Measurements from ENCODE around the gene GRID1.

The GRID1 gene

DNA sequence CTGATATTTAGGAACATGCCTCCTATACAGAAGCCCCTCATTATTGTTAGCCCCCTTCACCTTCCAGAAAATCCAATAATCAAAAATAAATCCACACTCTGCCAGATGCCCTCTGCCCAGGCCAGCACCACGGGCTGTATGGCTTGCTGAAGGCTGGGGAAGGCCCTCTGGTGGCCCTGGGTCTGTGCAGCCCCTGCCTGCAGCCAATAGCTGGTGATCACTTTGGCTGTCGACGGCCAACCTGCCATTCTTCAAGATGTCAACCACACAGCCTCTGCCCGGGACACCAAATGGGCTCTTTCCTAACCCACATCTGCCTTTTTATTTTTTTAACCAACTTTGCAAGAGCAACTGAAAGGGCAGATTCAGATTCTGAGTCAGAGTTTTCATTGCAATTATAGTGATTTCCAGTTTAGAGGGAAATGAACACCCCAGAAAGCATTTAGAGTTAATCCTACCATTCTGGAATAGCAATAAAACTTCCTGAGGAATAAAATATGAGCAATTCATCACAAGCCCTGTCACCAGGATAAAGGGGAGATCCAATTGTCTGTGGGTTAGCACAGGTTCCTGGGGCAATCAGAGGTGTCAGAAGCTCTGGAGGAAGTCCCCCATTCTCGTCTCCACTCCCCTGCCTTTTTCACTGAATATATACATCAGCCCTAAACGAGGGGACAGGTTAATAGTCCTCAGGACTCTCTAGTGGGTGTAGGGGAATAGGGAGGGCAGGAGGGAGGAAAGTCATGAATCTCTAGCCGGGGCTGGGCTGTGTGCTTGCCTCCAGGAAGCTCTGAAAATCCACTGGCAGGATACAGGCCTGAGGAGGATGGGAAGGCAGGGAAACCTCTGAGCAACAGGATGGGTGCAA lies 211.3 kb downstream of the GRID1 start:
- no peak for DNase-seq

DNA sequence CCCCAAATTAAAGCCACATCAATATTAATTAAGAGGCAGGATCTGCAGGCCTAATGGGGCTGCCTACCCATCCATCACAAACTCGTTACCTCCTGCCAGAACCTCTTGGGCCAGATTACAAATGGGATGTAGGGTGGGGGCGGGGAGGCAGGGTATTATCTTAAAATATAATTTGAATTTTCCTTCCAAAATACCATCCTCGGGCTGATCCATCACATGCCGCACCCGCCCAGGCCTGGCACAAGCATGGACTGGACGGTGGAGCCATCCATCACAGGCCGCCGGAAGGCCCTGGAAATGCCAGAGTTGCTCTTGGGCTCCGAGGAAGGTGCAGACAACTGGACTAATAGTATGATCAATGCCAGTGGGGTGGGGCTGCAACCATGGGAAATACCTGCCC lies 212.8 kb downstream of the GRID1 start:
- DNase-seq: no peak

DNA sequence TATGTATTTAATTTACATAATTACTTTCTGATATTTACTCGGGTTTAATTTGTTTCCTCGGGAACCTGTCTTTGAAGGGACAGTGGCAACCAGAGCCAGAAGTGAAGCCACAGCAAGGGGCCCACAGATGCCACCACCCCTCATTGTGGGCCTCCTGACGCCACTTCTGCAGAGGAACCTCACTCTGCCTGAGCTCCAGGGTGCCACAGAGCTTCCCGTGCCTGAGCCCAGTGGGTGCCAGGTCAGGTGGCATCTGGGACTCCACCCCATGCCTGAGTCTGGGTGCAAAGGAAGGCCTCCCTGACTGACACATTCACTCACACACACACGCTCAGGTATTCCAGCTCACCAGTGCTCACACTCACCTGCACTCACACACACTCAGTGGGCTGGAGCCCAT lies 213.7 kb downstream of the GRID1 start:
- DNase-seq: no peak

- no peak for DNase-seq
These were observed 214.2 kb downstream of the GRID1 start for GRCh38 chr10:86152354-86152753.

- DNase-seq: no peak
These were observed 215.0 kb downstream of the GRID1 start for GRCh38 chr10:86151613-86152012.

DNA sequence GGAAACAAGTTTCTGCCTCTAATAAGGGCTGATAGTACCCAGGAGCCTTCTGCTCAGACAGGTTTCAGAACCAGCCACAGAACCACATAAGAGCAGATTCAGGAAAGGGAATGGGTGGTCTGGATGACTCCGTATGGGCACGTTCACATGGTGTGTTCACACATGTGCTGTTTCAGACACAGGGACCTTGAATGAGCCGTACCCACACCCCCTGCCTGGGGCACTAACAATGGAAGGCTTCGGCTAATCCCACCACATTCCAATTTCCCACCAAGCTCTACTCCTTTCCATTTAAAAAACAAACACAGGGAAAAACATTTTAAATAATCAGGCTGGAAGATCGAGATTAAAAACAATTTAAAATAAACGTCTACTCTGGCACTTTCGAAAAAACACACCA lies 217.3 kb downstream of the GRID1 start:
- DNase-seq: no peak

GRCh38 chr10:86148117-86148516 lies 218.5 kb downstream of the GRID1 start:
- DNase-seq: no peak

DNA sequence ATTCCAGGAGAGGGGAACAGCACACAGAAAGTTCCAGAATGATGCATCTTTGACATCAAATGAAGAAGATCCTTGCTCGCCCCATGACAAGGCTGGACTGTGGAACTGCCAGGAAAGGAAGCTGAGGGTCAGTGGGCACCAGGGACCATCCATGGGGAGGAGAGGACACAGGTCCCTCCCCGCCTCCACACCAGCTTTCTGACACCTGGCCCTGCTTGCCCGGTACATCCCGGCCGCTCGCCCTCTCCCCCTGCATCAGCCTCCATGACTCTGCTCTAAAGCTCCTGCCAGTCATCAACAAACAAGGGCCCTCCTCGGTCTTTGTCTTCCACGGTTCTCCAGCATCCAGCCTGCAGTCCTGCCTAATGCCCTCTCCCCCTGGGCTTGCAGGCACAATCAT lies 222.3 kb downstream of the GRID1 start:
- no peak for DNase-seq

- DNase-seq: no peak
These were observed 224.7 kb downstream of the GRID1 start for GRCh38 chr10:86141896-86142295.

DNA sequence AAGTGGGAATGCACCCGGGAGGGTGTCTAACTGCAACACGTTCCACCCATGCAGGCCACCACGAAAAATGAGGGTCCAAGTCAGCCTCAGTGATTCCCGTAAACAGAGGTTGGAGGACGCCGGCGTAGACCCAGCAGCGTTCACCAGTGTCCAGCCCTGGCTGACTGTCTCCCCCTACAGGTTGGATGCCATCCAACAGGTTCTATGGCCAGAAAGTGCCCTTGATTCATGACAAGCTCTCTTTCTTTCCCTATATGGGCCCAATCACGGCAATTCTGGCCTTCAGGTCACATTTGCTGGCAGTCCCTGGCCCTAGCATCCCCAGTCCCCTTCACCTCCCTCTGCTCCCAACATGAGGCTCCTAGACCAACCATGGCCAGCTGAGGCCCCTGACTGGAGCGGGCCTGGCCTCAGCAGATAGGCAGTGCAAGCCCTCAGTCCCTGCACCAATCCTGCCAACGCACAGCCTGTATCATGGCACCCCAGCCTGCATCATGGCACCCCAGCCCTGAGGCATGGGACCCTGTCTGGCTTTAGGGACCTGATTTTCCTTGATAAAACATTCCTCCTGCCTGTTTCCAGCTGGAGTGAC lies 227.4 kb downstream of the GRID1 start:
- DNase-seq: no peak

GRCh38 chr10:86138551-86139065 lies 228.0 kb downstream of the GRID1 start:
- no peak for DNase-seq

- no peak for DNase-seq
These were observed 229.0 kb downstream of the GRID1 start for GRCh38 chr10:86137561-86137960.

GRCh38 chr10:86136934-86137333 lies 229.7 kb downstream of the GRID1 start:
- no peak for DNase-seq

- no peak for DNase-seq
These were observed 231.4 kb downstream of the GRID1 start for GRCh38 chr10:86135191-86135590.

DNA sequence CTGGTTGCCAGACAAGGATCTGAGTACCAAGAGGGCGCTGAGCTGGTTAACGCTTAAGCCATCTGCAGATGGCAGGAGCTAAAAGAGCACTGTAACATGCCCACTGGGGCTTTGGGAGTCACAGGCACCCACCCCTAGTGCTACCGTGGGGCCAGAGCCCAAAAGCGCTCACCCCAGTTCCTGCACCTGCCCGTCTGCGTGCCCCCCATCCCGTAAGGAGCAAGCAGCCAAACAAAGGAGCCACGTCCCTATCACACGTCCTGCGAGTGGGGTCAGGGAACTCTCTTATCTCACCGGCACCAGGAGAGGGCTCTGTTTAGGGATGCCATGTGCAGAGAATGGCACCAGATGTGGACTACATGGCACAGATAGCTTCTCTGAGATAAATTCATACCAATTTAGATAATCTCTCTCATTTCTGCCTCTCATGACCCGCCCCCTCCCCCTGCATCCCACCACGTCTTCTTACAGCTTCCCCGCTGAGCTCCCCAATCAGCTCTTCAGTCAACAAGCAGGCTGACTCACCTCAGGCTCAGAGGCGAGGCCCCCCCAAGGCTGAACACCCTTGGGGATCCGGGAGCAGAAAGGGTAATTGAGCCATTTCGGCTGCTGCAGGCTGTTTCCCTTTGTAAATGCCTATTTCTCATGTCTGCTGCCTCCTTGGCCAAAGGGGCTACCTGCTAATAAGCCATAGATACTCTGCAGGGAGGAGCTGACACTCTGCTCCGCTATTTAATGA lies 235.7 kb downstream of the GRID1 start:
- no peak for DNase-seq

GRCh38 chr10:86130041-86130440 lies 236.6 kb downstream of the GRID1 start:
- DNase-seq: no peak

DNA sequence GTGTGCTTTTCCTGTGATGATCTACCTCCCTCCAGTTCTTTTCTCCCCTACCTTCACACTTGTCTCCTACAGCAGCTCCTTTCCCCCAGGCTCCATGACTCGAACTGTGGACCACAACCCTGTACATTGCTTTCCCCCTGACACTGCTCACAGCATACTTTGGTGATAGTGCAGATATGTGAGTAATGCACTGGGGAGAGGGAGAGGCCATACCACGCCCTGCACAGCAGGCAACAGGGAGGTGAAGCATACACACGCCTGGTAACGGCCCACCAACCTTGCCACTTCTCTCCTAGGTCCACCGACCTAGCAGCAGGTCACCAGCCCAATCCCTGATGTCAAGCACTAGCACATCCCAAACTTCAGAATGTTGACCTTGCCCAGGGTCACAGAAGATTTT lies 238.2 kb downstream of the GRID1 start:
- DNase-seq: no peak

DNA sequence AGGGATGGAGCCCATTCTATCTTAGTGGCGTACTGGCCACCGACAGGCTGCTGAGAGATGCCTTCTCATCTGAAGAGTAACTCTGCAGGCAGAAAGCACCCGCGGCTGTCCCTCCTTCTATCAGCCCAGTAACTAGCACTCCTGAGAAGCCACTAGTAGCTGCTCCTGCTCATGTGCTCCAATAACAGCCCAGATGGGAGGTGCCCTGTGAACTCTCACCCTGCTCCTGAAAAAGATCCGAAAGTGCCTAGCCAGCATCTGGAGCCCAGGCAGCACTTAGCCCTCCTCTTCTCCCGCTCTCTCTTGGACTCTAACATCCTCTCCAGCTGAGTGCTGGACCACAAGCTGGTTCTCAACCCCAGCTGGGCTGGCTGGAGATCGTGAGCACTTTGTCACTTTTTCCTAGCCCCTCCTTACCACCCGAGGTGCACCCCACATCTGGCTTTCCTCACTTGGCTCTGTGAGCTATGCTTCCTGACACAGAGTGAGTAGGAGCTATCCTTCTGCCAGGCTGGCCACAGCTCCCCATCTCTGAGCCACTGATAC lies 239.2 kb downstream of the GRID1 start:
- no peak for DNase-seq

- no peak for DNase-seq
These were observed 241.9 kb downstream of the GRID1 start for GRCh38 chr10:86124734-86125133.

DNA sequence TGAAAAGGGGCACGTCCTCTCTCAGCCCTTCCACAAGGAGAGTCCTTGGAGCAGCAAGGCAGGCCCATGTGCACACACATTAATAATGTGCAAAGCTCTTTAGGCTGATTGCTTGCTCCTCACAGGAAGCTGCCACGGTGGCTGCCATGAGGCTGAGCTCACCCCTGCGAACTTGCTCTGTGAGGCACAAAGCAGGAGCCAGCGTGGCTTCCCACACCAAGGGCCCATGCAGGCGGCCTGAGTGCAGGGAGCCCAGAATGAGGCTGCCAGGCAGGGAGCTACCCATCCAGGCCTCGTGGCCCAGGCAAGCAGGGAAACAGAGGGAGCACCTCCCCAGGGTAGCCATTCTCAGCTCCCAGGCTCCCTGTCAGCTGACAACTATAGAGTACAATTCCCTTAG lies 242.9 kb downstream of the GRID1 start:
- no peak for DNase-seq

DNA sequence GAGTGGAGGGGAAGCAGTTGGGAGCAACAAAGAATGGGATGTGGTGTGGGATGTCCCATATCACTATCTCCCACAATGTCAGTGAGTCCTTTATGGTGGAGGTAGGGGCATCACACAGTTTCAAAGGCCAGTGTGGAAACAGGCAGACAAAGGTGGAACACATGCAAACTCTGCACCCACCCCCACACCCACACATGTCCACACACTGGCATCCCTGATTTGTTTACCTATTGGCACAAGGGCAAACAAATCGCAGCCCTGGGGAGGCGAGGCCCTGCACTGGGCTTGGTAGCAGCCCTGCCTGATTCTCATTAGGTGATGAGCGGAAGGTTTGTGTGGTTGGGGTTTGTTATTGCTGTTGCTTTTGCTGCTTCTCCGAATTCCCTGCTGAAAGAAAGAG lies 243.3 kb downstream of the GRID1 start:
- DNase-seq: no peak

GRCh38 chr10:86122646-86123045 lies 243.9 kb downstream of the GRID1 start:
- DNase-seq: no peak

DNA sequence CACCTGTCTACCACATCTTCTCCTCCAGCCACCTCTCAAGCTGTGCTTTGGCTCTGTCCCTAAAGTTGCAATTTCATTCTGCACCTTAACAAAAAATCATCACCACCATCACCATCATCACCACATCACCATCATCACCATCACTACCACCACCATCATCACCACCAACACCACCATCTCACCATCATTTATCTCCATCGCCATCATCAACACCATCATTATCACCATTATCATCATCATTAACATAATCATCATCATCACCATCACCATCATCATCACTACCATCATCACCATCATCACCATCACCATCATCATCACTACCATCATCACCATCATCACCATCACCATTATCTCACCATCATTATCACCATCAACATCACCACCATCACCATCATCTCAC lies 245.4 kb downstream of the GRID1 start:
- no peak for DNase-seq

DNA sequence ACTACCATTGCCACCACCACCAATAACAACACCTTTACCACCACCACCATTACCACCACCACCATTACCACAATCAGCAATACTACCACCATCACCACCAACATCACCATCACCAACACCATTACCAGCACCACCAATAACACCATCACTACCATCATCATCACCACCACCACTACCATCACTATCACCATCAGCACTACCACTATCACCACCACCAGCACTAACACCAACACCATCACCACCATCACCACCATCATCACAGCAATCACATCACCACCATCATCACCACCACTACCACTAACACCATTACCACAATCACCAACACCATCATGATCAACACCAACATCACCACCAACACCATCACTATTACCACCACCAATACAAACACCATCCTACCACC lies 249.5 kb downstream of the GRID1 start:
- DNase-seq: no peak

Measured in NCI-H1048 (cell line).